Endothelial cell of umbilical vein (primary cell): ENCODE data around the gene CIRBP. TPM values are rescaled to one million over a fixed set of nuclear protein-coding genes. Genes with fewer than 3 reads are reported as not detected.

Experiments
- BruUV-seq: library from RNA; stranded (reverse); fragments of 400-500 nt; replicated peaks from 2 replicates; lab custom pipeline; 2021; lab: Mats Ljungman, UMichigan
- CTCF ChIA-PET: fragments of 300-600, 350-600 bp; sonication (Branson Sonifier 250); formaldehyde crosslinking; loops from one replicate; lab custom pipeline; 2021; ENCODE audit warnings: antibody characterized with exemption, inconsistent platforms; lab: Charles Lee
- POLR2A ChIA-PET: fragments of 300-600, 350-600 bp; sonication (Branson Sonifier 250); formaldehyde crosslinking; loops from one replicate; lab custom pipeline; 2021; ENCODE audit warnings: antibody characterized with exemption, inconsistent platforms; lab: Charles Lee
- DNase-seq: peaks from one replicate; pipeline ENCODE4 v3.0.0-alpha.2; 2011; ENCODE audit warnings: low read depth, low spot score
- FAIRE-seq: peaks from 2 replicates; lab custom pipeline; 2011; peaks lifted over from hg19 to GRCh38; lab: Jason Lieb, UNC
- H2AFZ ChIP-seq: 2 replicates; pipeline ENCODE4 v1.6.0; 2012; ENCODE audit warnings: low read depth, low read length, control low read depth, inconsistent platforms
- H3K27ac ChIP-seq: 2 replicates; pipeline ENCODE4 v1.5.1; 2011; ENCODE audit warnings: low read depth, mild to moderate bottlenecking, control low read depth, low read length, moderate library complexity; ENCODE audit not compliant: insufficient read depth
- H3K27me3 ChIP-seq, 2 experiments: 2 replicates each; pipeline versions ENCODE4 v1.6.0 to v1.6.1; 2011; ENCODE audit warnings: low read length in 2 of 2, mixed read lengths in 1 of 2; ENCODE audit not compliant: control insufficient read depth in 2 of 2, insufficient read depth in 2 of 2
- H3K36me3 ChIP-seq, 2 experiments: 2 replicates in 1 of 2; 3 replicates in 1 of 2; pipeline ENCODE4 v1.5.1; 2011; ENCODE audit warnings: low read length in 2 of 2, mild to moderate bottlenecking in 1 of 2, moderate library complexity in 1 of 2; ENCODE audit not compliant: control insufficient read depth in 2 of 2, insufficient read depth in 2 of 2; ENCODE audit errors: extremely low read depth in 1 of 2
- H3K4me1 ChIP-seq: 3 replicates; pipeline ENCODE4 v1.5.1; 2011; ENCODE audit warnings: mild to moderate bottlenecking, low read length; ENCODE audit not compliant: control insufficient read depth, insufficient read depth; ENCODE audit errors: extremely low read depth
- H3K4me2 ChIP-seq: 2 replicates; pipeline ENCODE4 v1.6.1; 2011; ENCODE audit warnings: low read length, control low read depth, mixed read lengths; ENCODE audit not compliant: insufficient read depth
- H3K4me3 ChIP-seq, 3 experiments: fragments of 200-600 bp in 1 of 3; sonication (generic), shearing (Covaris generic) in 1 of 3; replicated peaks in 1 of 3; 2 replicates each; pipeline ENCODE4 v1.5.1; 2011 to 2016; ENCODE audit warnings: control low read depth in 3 of 3, low read length in 3 of 3, mild to moderate bottlenecking in 2 of 3, inconsistent platforms in 1 of 3, low read depth in 1 of 3, moderate library complexity in 1 of 3; ENCODE audit not compliant: insufficient read depth in 1 of 3
- H3K79me2 ChIP-seq: 2 replicates; pipeline ENCODE4 v1.6.0; 2012; ENCODE audit warnings: low read length, inconsistent platforms; ENCODE audit not compliant: control insufficient read depth, insufficient read depth
- H3K9ac ChIP-seq: replicated peaks from 2 replicates; pipeline ENCODE3; 2011; ENCODE audit warnings: low read length, control low read depth; ENCODE audit not compliant: insufficient read depth; ENCODE audit errors: extremely low read depth
- H3K9me1 ChIP-seq: replicated peaks from 3 replicates; pipeline ENCODE4 v1.6.0; 2011; ENCODE audit warnings: mild to moderate bottlenecking, low read length; ENCODE audit not compliant: control insufficient read depth, insufficient read depth; ENCODE audit errors: extremely low read depth
- H3K9me3 ChIP-seq: replicated peaks from 2 replicates; pipeline ENCODE4 v1.5.1; 2012; ENCODE audit warnings: low read length, inconsistent platforms; ENCODE audit not compliant: control insufficient read depth, insufficient read depth
- H4K20me1 ChIP-seq: replicated peaks from 2 replicates; pipeline ENCODE3; 2011; ENCODE audit warnings: mild to moderate bottlenecking, low read length; ENCODE audit not compliant: control insufficient read depth, insufficient read depth; ENCODE audit errors: extremely low read depth
- EZH2 ChIP-seq: IDR thresholded peaks from 2 replicates; pipeline ENCODE4 v1.6.1; 2012; ENCODE audit warnings: borderline replicate concordance, low read depth, mild to moderate bottlenecking, moderate library complexity, low read length, inconsistent platforms; ENCODE audit not compliant: severe bottlenecking
- FOS ChIP-seq: IDR thresholded peaks from 2 replicates; pipeline ENCODE4 v1.6.1; 2011; ENCODE audit warnings: mild to moderate bottlenecking, low read length, moderate library complexity, borderline replicate concordance; ENCODE audit not compliant: insufficient read depth
- GATA2 ChIP-seq: IDR thresholded peaks from 2 replicates; pipeline ENCODE4 v1.7.0; 2011; ENCODE audit warnings: low read depth, mild to moderate bottlenecking, moderate library complexity, mixed read lengths, low read length; ENCODE audit not compliant: insufficient read length, insufficient read depth
- JUN ChIP-seq: IDR thresholded peaks from 2 replicates; pipeline ENCODE4 v1.6.1; 2011; ENCODE audit warnings: borderline replicate concordance, low read depth; ENCODE audit not compliant: insufficient read length, insufficient read depth
- MAX ChIP-seq: IDR thresholded peaks from 2 replicates; pipeline ENCODE4 v1.6.1; 2011; ENCODE audit not compliant: insufficient read depth, insufficient read length
- MYC ChIP-seq: IDR thresholded peaks from one replicate; pipeline ENCODE4 v1.6.1; 2011; ENCODE audit warnings: mild to moderate bottlenecking, low read depth, low read length
- POLR2A ChIP-seq: IDR thresholded peaks from 2 replicates; pipeline ENCODE4 v1.6.1; 2012; ENCODE audit warnings: low read depth, mild to moderate bottlenecking, control low read depth, low read length
- POLR2AphosphoS5 ChIP-seq: IDR thresholded peaks from 2 replicates; pipeline ENCODE4 v1.6.1; 2012; ENCODE audit warnings: low read depth, mild to moderate bottlenecking, control low read depth, low read length, moderate library complexity; ENCODE audit not compliant: insufficient read depth
- dilution Hi-C: fragments of 300-500 bp; cut with MboI; formaldehyde crosslinking; loops from one replicate; pipeline ENCODE4 v1.15.0; 2019; ENCODE audit warnings: low sequenced_read_pairs; ENCODE audit not compliant: extremely low pct_ligation_motif_present
- intact Hi-C: fragments of 100-400 bp; cut with micrococcal nuclease; formaldehyde crosslinking; loops from one replicate; pipeline ENCODE4 v1.10.0; 2022
- polyA plus RNA-seq, 4 experiments: library from polyadenylated mRNA; depleted of rRNA in 3 of 4; stranded (reverse) in 3 of 4; unstranded in 1 of 4; fragments of >200 nt; gene quantifications; 2 replicates each; pipeline versions ENCODE4 v1.2.1 to v1.2.3, GENCODE V29; 2011 to 2012; ENCODE audit warnings: missing spikeins in 1 of 4
- total RNA-seq: library from RNA; stranded (reverse); gene quantifications from 2 replicates; pipeline ENCODE4 v1.2.3, GENCODE V29; 2021
- TF ChIP-seq, protein P1 (sequence below), 2 donors: IDR thresholded peaks; 1 replicate in 1 of 2; 2 replicates in 1 of 2; pipeline ENCODE4 v1.5.1; 2011; ENCODE audit warnings: low read length in 2 of 2, mild to moderate bottlenecking in 2 of 2, moderate library complexity in 2 of 2, control low read depth in 1 of 2, inconsistent platforms in 1 of 2, low read depth in 1 of 2; ENCODE audit not compliant: insufficient read depth in 1 of 2; ENCODE audit errors: extremely low read depth in 1 of 2

The CIRBP gene
- total and polyA plus RNA-seq, 2 donors (not counting 3 experiments of a cell fraction or from before 2014, with no cell fraction given): 225 to 439 TPM

- POLR2A ChIA-PET: interaction anchor here (0.6 kb wide), 1 partner anchor 9 kb away, joined by 3 read pairs; no protein-coding TSS in a partner anchor
- no peak for FAIRE-seq
Observed at GRCh38 chr19:1307755-1308303, 38.7 kb downstream of the CIRBP start.

More at GRCh38 chr19:1307755-1308303, 38.7 kb downstream of the CIRBP start:
- Histone ChIP-seq H3K4me1 (no peaks in the 10 kb centered on the region), H3K36me3 (no peaks in the 10 kb centered on the region), H3K9me3 (no peaks in the 10 kb centered on the region), H3K27me3 (no peaks in the 10 kb centered on the region), H2AFZ (no peak overlapping the region), H3K79me2 (no peaks in the 10 kb centered on the region), H3K9me1 (no peaks in the 10 kb centered on the region), H3K9ac (no peak overlapping the region), H4K20me1 (no peaks in the 10 kb centered on the region), H3K27ac (no peak overlapping the region), H3K4me3 (no peak overlapping the region), H3K4me2 (no peak overlapping the region)
- TF ChIP-seq GATA2 (no peak), EZH2 (no peak), POLR2AphosphoS5 (no peak), FOS (no peak), MAX (no peak), JUN (no peak), POLR2A (no peak), MYC (no peak)
- TF ChIP-seq, protein P1, sequence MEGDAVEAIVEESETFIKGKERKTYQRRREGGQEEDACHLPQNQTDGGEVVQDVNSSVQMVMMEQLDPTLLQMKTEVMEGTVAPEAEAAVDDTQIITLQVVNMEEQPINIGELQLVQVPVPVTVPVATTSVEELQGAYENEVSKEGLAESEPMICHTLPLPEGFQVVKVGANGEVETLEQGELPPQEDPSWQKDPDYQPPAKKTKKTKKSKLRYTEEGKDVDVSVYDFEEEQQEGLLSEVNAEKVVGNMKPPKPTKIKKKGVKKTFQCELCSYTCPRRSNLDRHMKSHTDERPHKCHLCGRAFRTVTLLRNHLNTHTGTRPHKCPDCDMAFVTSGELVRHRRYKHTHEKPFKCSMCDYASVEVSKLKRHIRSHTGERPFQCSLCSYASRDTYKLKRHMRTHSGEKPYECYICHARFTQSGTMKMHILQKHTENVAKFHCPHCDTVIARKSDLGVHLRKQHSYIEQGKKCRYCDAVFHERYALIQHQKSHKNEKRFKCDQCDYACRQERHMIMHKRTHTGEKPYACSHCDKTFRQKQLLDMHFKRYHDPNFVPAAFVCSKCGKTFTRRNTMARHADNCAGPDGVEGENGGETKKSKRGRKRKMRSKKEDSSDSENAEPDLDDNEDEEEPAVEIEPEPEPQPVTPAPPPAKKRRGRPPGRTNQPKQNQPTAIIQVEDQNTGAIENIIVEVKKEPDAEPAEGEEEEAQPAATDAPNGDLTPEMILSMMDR (IDR thresholded peaks at IDR 0.05; ENCODE audit: extremely low read depth in 1 of 2, insufficient read depth in 1 of 2, low read depth in 1 of 2, low read length in 2 of 2): no peak
- DNase-seq: no peak
- dilution Hi-C loops (no loop called here), intact Hi-C loops (no loop called here)
- no TSS peak for BruUV-seq
- CTCF ChIA-PET: interaction anchor here (1.2 to 1.7 kb wide), 2 partner anchors 8 to 28 kb away, joined by 3 to 5 read pairs; no protein-coding TSS in a partner anchor
